HUDEP-2 (cell line): Measurements from ENCODE around the gene CLCN4.
A peak's percentile ranks its signal among the peaks of the same experiment; 100 is the strongest.

ENCODE experiments used
- DNase-seq, 76 experiments: peaks; one replicate each; lab custom pipeline; 2025; ENCODE audit not compliant: unreplicated experiment in 76 of 76; lab: John Stamatoyannopoulos, UW

Gene CLCN4

GRCh38 chrX:10189317-10190268 lies 32.8 kb downstream of the CLCN4 start:
- DNase-seq: peak in 66 of 76 experiments; percentile 0 to 69 (median 28)

DNA sequence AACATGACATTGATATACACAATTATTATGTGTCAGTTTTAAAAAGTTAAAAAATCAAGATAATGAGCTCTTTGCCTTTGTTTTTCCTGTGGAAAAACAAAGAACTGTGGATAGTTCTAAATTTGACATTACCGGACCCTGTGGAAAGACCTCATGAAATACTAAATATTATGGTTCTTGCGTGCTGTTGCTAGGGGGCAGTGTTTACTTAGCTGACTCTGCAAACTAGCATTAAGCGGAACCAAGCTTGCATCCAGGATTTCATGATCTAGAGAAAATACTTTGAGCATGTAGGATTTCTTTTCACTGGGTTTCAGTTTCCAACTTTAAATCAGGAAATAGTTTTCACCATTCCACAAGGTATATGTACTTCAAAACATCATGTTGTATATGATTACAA lies 33.6 kb downstream of the CLCN4 start:
- DNase-seq: peak in 4 of 76 experiments; percentile 1 to 37 (median 6)

GRCh38 chrX:10193587-10193986 lies 36.8 kb downstream of the CLCN4 start:
- DNase-seq: no peak

DNA sequence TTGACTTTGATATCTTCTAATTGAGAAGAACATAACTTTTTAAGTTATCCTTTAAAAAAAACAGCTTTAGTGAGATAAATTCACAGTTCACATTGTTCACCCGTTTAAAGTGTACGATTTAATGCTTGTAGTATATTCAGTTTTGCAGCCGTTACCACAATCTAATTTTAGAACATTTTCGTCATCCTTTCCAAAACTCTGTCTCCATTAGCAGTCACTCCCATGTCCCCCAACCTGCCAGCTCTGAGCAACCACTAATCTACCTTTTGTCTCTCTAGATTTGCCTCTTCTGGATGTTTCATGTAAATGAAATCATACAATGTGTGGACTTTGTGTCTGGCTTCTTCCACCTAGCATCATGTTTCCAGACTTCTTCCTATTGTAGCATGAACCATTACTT lies 38.6 kb downstream of the CLCN4 start:
- DNase-seq: no peak

- no peak for DNase-seq
Observed at GRCh38 chrX:10195947-10196346, 39.2 kb downstream of the CLCN4 start.

DNA sequence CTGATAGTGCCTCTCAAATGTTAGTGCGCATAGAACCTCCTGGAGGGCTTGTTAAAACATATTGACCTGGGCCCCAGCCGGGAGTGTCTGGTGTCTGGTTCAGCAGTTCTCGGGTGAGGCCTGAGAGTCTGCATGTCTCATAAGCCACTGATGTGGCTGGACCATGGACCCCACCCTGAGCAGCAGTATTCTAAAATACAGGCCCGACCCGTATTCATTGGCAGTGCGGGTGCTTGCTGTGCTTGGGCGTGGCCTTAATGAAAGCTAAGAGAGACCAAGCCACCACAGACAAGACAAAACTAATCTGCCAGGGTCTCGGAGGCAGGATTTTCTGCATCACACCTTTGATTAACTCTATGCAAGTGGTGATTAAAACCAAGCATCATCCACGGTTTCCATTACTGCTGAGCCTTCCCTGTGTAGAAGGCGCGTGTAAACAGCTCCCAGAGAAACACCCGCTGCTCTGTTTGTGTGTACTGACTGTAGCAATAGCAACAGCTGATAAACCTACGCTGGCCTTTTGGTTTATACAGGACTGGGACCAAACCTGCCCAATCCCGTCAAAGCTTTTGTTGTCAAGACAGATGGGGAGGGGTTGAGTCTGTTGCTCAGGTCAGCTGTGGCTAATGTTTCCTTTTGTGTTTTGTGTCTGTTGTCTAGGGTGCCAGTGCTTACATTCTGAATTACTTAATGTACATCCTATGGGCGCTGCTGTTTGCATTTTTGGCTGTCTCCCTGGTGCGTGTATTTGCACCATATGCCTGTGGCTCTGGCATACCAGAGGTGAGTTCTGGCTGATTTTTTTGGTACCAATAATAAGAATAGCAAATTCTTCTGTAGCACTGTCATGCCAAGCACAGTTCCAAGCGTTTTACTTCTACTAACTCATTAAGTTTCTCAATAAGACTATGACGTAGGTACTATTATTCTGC lies 40.8 kb downstream of the CLCN4 start:
- no peak for DNase-seq

DNA sequence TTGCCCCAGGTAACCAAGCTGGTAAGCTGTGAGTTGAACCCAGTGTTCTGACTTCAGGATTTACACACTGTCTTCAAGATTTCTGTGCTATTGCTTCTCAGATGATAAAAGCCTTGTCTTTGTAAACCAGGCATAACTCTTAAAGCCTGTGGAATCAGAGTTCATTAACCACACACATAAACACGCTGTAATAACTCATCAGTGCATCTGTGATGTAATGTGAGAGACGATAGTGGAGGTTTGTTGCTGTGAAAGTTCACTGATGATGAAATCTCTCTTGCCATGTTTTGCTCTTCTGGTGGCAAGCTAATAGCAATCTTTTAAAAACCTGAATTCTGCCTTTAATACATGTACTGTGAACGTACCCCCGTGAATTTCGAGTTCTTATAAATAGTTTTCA lies 41.5 kb downstream of the CLCN4 start:
- no peak for DNase-seq

GRCh38 chrX:10199212-10199611 lies 42.4 kb downstream of the CLCN4 start:
- DNase-seq: peak in 24 of 76 experiments; percentile 0 to 37 (median 3)

GRCh38 chrX:10203617-10204016 lies 46.8 kb downstream of the CLCN4 start:
- DNase-seq: no peak

GRCh38 chrX:10206317-10206716 lies 49.5 kb downstream of the CLCN4 start:
- no peak for DNase-seq

DNA sequence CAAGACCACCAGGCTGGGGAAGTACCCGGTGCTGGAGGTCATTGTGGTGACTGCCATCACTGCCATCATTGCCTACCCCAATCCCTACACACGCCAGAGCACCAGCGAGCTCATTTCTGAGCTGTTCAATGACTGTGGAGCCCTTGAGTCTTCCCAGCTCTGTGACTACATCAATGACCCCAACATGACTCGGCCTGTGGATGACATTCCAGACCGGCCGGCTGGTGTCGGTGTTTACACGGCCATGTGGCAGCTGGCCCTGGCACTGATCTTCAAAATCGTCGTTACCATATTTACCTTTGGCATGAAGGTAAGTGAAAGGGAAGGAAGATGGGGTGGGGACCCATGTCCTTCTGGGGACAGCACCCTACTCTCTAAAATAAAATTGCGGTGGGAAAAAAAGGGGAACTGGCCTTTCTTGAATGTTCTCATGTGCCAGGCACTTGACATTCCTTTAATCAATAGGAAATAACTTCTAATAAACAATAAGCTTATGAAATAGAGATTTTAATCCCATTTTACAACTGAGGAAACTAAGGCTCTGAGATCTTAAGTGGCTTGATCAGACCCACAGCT lies 51.6 kb downstream of the CLCN4 start:
- DNase-seq: no peak

DNA sequence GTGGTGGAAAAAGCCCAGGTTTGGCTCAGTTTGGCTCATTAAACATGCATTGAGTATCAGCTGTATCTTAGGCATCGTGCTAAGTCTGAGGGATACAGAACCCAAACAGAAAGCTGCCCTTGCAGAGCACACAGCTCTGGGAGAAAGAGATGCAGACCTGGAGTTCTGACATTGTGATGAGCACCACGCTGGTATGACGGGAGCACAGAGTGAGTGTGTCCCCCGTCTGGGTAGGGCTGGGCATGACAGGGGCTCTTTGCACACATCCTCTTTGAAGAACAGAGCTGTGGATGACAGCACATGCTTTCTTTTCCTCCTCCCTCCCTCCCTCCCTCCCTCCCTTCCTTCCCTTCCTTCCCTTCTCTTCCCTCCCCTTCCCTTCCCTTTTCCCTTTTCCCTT lies 52.2 kb downstream of the CLCN4 start:
- DNase-seq: no peak

GRCh38 chrX:10212395-10212794 lies 55.6 kb downstream of the CLCN4 start:
- no peak for DNase-seq

DNA sequence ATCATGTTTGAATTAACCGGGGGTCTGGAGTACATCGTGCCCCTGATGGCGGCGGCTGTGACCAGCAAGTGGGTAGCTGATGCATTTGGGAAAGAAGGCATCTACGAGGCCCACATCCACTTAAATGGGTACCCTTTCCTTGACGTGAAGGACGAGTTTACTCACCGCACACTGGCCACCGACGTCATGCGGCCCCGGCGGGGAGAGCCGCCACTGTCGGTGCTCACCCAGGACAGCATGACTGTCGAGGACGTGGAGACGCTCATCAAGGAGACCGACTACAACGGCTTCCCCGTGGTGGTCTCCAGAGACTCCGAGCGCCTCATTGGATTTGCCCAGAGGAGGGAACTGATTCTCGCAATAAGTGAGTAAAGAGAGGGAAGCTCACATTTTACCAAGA lies 56.9 kb downstream of the CLCN4 start:
- DNase-seq: no peak

DNA sequence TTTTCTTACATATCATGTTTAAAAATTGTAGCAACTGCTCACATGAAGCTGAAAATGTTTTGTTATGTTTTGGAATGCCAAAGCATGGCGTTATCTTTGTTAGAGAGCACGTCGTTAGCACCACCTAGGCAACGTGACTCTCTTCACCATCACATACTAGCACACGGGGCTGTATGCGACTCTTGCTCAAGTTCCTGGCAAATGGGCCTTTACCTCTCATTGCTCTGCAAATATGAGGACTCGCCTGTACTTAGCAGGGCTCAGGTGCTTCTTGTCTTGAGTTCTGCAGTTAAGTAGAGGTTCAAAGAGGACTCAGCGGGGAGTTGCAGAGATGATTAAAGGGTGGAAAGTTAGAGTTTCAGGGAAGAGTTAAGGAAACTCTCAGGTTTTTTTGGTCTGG lies 59.4 kb downstream of the CLCN4 start:
- no peak for DNase-seq

DNA sequence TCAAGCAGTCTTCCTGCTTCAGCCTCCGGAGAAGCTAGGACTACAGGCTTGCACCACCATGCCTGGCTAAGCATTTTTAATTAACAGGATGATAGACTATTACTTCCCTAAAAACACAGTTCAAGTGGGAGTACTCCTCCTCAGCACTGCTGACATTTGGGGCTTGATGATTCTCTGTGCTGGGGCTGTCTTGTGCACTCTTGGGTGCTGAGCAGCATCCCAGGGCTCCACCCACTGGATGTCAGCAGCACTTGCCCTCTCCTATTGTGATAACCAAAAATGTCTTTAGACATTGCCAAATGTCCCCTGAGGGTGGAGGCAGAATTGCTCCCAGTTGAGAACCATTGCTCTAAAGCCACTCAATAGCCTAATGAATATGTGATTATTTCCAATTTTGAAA lies 60.4 kb downstream of the CLCN4 start:
- DNase-seq: peak in 40 of 76 experiments; percentile 0 to 36 (median 6)

DNA sequence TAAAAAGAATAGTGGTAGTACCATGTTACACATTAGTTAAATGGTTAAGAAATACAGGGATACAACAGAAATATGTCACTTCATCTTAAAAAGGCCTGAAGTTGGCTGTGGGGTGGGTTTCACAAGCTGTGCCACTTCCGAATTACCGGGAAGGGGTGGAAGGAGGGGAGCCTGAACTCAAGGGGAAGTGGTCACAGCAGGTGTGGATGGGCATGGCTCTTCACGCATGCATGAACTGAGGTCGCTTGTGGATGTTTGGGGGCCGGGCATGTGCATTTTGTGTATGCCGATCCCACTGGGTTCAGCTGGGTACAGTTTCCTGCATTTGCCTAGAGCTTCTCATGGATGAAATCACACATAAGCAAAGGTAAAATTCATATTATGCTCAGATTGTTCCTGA lies 64.9 kb downstream of the CLCN4 start:
- DNase-seq: no peak

- no peak for DNase-seq
Observed at GRCh38 chrX:10223276-10223675, 66.5 kb downstream of the CLCN4 start.

- DNase-seq: no peak
Observed at GRCh38 chrX:10223781-10224180, 67.0 kb downstream of the CLCN4 start.

DNA sequence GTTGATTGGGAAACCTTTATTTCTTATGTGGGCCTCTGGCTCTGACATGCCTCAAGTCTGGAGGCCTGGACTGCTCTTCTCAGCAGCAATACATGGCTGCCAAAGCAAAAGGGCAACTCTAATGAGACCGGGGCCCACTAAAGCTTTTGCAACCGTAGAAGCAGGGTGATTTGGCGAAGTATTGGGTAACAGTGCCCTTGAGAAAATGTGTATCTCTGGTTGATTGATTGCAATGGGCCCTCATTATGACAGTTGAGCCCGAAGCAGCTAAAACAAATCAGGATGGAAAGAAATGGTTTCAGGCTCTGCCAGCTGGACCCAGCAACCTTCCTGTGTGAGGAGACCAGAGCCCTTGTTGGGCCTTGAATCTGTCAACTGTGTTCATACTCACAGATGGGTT lies 73.4 kb downstream of the CLCN4 start:
- no peak for DNase-seq

DNA sequence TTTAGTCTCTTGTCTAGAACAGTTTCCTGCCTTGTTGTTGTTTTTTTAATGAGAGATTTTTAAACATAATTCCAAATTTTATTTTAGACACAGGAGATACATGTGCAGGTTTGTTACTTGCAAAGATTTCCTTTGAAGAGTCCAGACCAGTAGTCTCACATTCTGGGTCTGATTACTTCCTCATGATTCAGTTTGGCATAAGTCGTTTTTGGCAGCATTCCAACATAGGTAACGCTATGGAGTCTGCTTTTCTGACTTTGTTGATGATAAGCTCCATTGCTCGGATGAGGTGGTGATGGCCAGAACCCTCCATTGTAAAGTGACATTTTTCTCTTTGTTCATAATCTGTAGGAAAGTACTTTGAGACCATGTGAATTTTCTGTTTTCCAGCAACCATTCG lies 74.7 kb downstream of the CLCN4 start:
- DNase-seq: no peak
